Memory B cell (primary cell): Measurements from ENCODE around the gene TENT4A.
A peak's percentile ranks its signal among the peaks of the same experiment; 100 is the strongest.

Experiments
- ATAC-seq: fragments of 150-1000 bp; cut with Tn5 transposase; 2 replicates; pipeline ENCODE4 v1.10.0; 2021; ENCODE audit warnings: low read depth, mild to moderate bottlenecking, moderate library complexity
- DNase-seq, 2 donors: peaks; one replicate each; pipeline ENCODE4 v3.0.0; 2022; ENCODE audit warnings: low spot score in 2 of 2
- H3K27ac Mint-ChIP-seq: one replicate; pipeline ENCODE4 v1.8.0; 2022; ENCODE audit warnings: mild to moderate bottlenecking, moderate library complexity, mixed read lengths
- H3K27me3 Mint-ChIP-seq: one replicate; pipeline ENCODE4 v1.8.0; 2022; ENCODE audit warnings: mixed read lengths
- H3K36me3 Mint-ChIP-seq: one replicate; pipeline ENCODE4 v1.8.0; 2022; ENCODE audit warnings: mild to moderate bottlenecking, mixed read lengths
- H3K4me1 Mint-ChIP-seq: one replicate; pipeline ENCODE4 v1.8.0; 2022; ENCODE audit warnings: mixed read lengths
- H3K4me3 Mint-ChIP-seq: one replicate; pipeline ENCODE4 v1.8.0; 2022; ENCODE audit warnings: mild to moderate bottlenecking, moderate library complexity, mixed read lengths
- H3K9me3 Mint-ChIP-seq: one replicate; pipeline ENCODE4 v1.8.0; 2022; ENCODE audit warnings: mixed read lengths

TENT4A gene

GRCh38 chr5:6683241-6683640 lies 30.0 kb upstream of the TENT4A start:
- no peaks in the 10 kb centered on the region for H3K36me3 Mint-ChIP-seq
- no peak overlapping the region for H3K27ac Mint-ChIP-seq
- no peak for ATAC-seq
- H3K4me1 Mint-ChIP-seq = peaks cover 10% of the 10 kb centered on the region
- H3K4me3 Mint-ChIP-seq = no peak overlapping the region
- H3K27me3 Mint-ChIP-seq = peaks cover 22% of the 10 kb centered on the region
- no peak for DNase-seq
- peaks cover 2% of the 10 kb centered on the region for H3K9me3 Mint-ChIP-seq

GRCh38 chr5:6684075-6684474 lies 29.2 kb upstream of the TENT4A start:
- peaks cover 10% of the 10 kb centered on the region for H3K4me1 Mint-ChIP-seq
- H3K9me3 Mint-ChIP-seq = peaks cover 2% of the 10 kb centered on the region
- no peak overlapping the region for H3K4me3 Mint-ChIP-seq
- DNase-seq (no peak), ATAC-seq (no peak)
- no peak overlapping the region for H3K27ac Mint-ChIP-seq
- no peaks in the 10 kb centered on the region for H3K36me3 Mint-ChIP-seq
- peaks cover 22% of the 10 kb centered on the region for H3K27me3 Mint-ChIP-seq

- DNase-seq (no peak), ATAC-seq (no peak)
- Mint-ChIP-seq H3K27me3 (peaks cover 27% of the 10 kb centered on the region), H3K9me3 (peaks cover 2% of the 10 kb centered on the region), H3K36me3 (no peaks in the 10 kb centered on the region), H3K4me1 (peaks cover 10% of the 10 kb centered on the region), H3K27ac (no peak overlapping the region), H3K4me3 (no peak overlapping the region)
These were observed 26.7 kb upstream of the TENT4A start for GRCh38 chr5:6686501-6686900.

GRCh38 chr5:6686915-6687409 lies 26.3 kb upstream of the TENT4A start:
- Mint-ChIP-seq H3K36me3 (no peaks in the 10 kb centered on the region), H3K4me1 (peaks cover 6% of the 10 kb centered on the region), H3K27me3 (peaks cover 23% of the 10 kb centered on the region), H3K27ac (no peak overlapping the region), H3K9me3 (peaks cover 2% of the 10 kb centered on the region), H3K4me3 (no peak overlapping the region)
- ATAC-seq (peak; percentile 34), DNase-seq (no peak)

GRCh38 chr5:6687505-6687904 lies 25.7 kb upstream of the TENT4A start:
- Mint-ChIP-seq H3K36me3 (no peaks in the 10 kb centered on the region), H3K9me3 (peaks cover 2% of the 10 kb centered on the region), H3K4me1 (peaks cover 6% of the 10 kb centered on the region), H3K27ac (no peak overlapping the region), H3K4me3 (no peak overlapping the region), H3K27me3 (peaks cover 21% of the 10 kb centered on the region)
- ATAC-seq (no peak), DNase-seq (no peak)

GRCh38 chr5:6692906-6693305 lies 20.3 kb upstream of the TENT4A start:
- H3K4me1 Mint-ChIP-seq = no peaks in the 10 kb centered on the region
- H3K36me3 Mint-ChIP-seq = no peaks in the 10 kb centered on the region
- H3K4me3 Mint-ChIP-seq = no peak overlapping the region
- peaks cover 10% of the 10 kb centered on the region for H3K27me3 Mint-ChIP-seq
- ATAC-seq (peak; percentile 62), DNase-seq (no peak)
- no peak overlapping the region for H3K27ac Mint-ChIP-seq
- H3K9me3 Mint-ChIP-seq = peaks cover 1% of the 10 kb centered on the region

GRCh38 chr5:6698696-6699095 lies 14.5 kb upstream of the TENT4A start:
- H3K9me3 Mint-ChIP-seq = peaks cover 1% of the 10 kb centered on the region
- no peak overlapping the region for H3K4me3 Mint-ChIP-seq
- H3K4me1 Mint-ChIP-seq = no peaks in the 10 kb centered on the region
- DNase-seq = no peak
- H3K27me3 Mint-ChIP-seq = peaks cover 12% of the 10 kb centered on the region
- ATAC-seq = no peak
- peaks cover 2% of the 10 kb centered on the region for H3K36me3 Mint-ChIP-seq
- no peak overlapping the region for H3K27ac Mint-ChIP-seq

- peaks cover 12% of the 10 kb centered on the region for H3K27me3 Mint-ChIP-seq
- DNase-seq = no peak
- H3K9me3 Mint-ChIP-seq = peaks cover 1% of the 10 kb centered on the region
- no peak for ATAC-seq
- H3K27ac Mint-ChIP-seq = no peak overlapping the region
- H3K36me3 Mint-ChIP-seq = peaks cover 2% of the 10 kb centered on the region
- H3K4me1 Mint-ChIP-seq = no peaks in the 10 kb centered on the region
- no peak overlapping the region for H3K4me3 Mint-ChIP-seq
These were observed 13.9 kb upstream of the TENT4A start for GRCh38 chr5:6699357-6699756.

- Mint-ChIP-seq H3K36me3 (peaks cover 2% of the 10 kb centered on the region), H3K4me3 (no peak overlapping the region), H3K27ac (no peak overlapping the region), H3K4me1 (peaks cover 3% of the 10 kb centered on the region), H3K9me3 (peaks cover 1% of the 10 kb centered on the region), H3K27me3 (peaks cover 12% of the 10 kb centered on the region)
- DNase-seq (no peak), ATAC-seq (no peak)
These were observed 13.1 kb upstream of the TENT4A start for GRCh38 chr5:6700074-6700684.

- Mint-ChIP-seq H3K27ac (no peak overlapping the region), H3K4me1 (peaks cover 5% of the 10 kb centered on the region), H3K9me3 (no peaks in the 10 kb centered on the region), H3K36me3 (peaks cover 2% of the 10 kb centered on the region), H3K27me3 (peaks cover 10% of the 10 kb centered on the region), H3K4me3 (no peak overlapping the region)
- ATAC-seq = no peak
- no peak for DNase-seq
These were observed 12.4 kb upstream of the TENT4A start for GRCh38 chr5:6700685-6701355.

- Mint-ChIP-seq H3K9me3 (no peaks in the 10 kb centered on the region), H3K27me3 (peaks cover 10% of the 10 kb centered on the region), H3K4me1 (peaks cover 5% of the 10 kb centered on the region), H3K27ac (no peak overlapping the region), H3K4me3 (no peak overlapping the region), H3K36me3 (peaks cover 2% of the 10 kb centered on the region)
- ATAC-seq (no peak), DNase-seq (no peak)
These were observed 11.7 kb upstream of the TENT4A start for GRCh38 chr5:6701491-6701890.

- no peaks in the 10 kb centered on the region for H3K9me3 Mint-ChIP-seq
- peaks cover 10% of the 10 kb centered on the region for H3K27me3 Mint-ChIP-seq
- peaks cover 2% of the 10 kb centered on the region for H3K36me3 Mint-ChIP-seq
- H3K4me1 Mint-ChIP-seq = peaks cover 5% of the 10 kb centered on the region
- ATAC-seq = no peak
- H3K4me3 Mint-ChIP-seq = no peak overlapping the region
- no peak overlapping the region for H3K27ac Mint-ChIP-seq
- DNase-seq = no peak
These were observed 10.6 kb upstream of the TENT4A start for GRCh38 chr5:6702633-6703032.

GRCh38 chr5:6703806-6704205 lies 9.4 kb upstream of the TENT4A start:
- no peak overlapping the region for H3K27ac Mint-ChIP-seq
- H3K9me3 Mint-ChIP-seq = no peaks in the 10 kb centered on the region
- ATAC-seq (no peak), DNase-seq (no peak)
- peaks cover 5% of the 10 kb centered on the region for H3K4me1 Mint-ChIP-seq
- H3K36me3 Mint-ChIP-seq = peaks cover 2% of the 10 kb centered on the region
- H3K4me3 Mint-ChIP-seq = no peak overlapping the region
- peaks cover 10% of the 10 kb centered on the region for H3K27me3 Mint-ChIP-seq

- Mint-ChIP-seq H3K27me3 (peaks cover 10% of the 10 kb centered on the region), H3K27ac (no peak overlapping the region), H3K4me1 (peaks cover 5% of the 10 kb centered on the region), H3K36me3 (peaks cover 2% of the 10 kb centered on the region), H3K9me3 (no peaks in the 10 kb centered on the region), H3K4me3 (no peak overlapping the region)
- ATAC-seq (no peak), DNase-seq (no peak)
These were observed 8.8 kb upstream of the TENT4A start for GRCh38 chr5:6704361-6704851.

- DNase-seq = no peak
- Mint-ChIP-seq H3K9me3 (no peaks in the 10 kb centered on the region), H3K4me3 (no peak overlapping the region), H3K27ac (no peak overlapping the region), H3K27me3 (peaks cover 9% of the 10 kb centered on the region), H3K36me3 (peaks cover 2% of the 10 kb centered on the region), H3K4me1 (peaks cover 5% of the 10 kb centered on the region)
- ATAC-seq = no peak
These were observed 8.1 kb upstream of the TENT4A start for GRCh38 chr5:6705088-6705487.
